ENCODE measurements around the gene OSBPL8.

- TF ChIP-seq POLR2A (IDR thresholded peaks at IDR 0.05) (no peak), CTCF (IDR thresholded peaks at IDR 0.05) (no peak)
These were observed 134.6 kb downstream of the OSBPL8 start for GRCh38 chr12:76424941-76425340.

All from Peyer's patch (tissue), 4 donors.